OCI-LY3 (cell line): ENCODE data around the gene ERMAP.

ENCODE experiments used
- CTCF ChIP-seq: fragments of 200-600, 300-600 bp; sonication (generic); IDR thresholded peaks from 2 replicates; pipeline ENCODE4 v1.5.1; 2014; ENCODE audit warnings: antibody characterized with exemption, low read length, low read depth
- EZH2phosphoT487 ChIP-seq: fragments of 200-600 bp; shearing (Covaris generic); IDR thresholded peaks from 2 replicates; pipeline ENCODE4 v1.6.1; 2018; ENCODE audit warnings: antibody characterized with exemption, mixed run types, low read depth

DNA sequence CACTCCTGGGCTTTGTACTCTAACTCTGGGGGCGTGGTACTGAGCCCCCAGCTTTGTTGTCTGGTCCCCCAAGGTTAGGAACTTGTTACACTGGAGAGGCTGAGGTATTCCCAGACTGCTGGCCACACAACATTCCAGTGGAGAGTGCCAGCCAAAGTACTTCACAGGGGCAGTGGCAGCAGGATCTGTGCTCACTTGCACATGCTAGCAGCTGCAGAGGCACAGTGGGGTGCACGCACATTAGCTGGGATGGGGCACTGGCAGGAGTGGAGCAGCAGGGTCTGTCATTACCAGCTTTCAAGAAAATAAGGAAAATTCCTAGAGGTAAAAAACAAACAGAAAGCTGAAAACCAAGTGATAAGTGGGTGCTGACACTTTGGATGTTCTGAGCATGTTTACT is 60.5 kb downstream of the ERMAP start:
- TF ChIP-seq CTCF (no peak), EZH2phosphoT487 (no peak)
